Measurements from ENCODE around the gene EML1.

DNA sequence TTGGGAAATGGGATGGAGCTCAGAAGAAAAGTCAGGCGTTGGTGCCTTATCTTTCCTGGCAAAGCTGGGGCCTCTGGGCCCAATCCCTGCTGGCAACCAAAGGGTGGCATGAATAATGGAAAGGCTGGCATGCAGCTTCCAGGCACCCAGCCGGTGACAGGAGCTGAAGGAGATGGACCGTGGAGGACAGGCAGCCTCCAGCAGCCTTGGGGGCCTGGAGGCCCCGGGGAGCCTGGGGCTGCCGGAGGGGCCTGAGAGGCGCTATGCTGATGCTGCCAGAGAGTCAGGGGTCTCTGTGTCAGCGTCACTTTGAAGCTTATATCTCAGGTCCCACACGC lies 38.2 kb upstream of the EML1 start:
- TF ChIP-seq CTCF (conservative IDR thresholded peaks at IDR 0.05; ENCODE audit: low read depth, low read length) (no peak), EZH2phosphoT487 (IDR thresholded peaks at IDR 0.05; ENCODE audit: borderline replicate concordance, low read length) (no peak), EZH2 (IDR thresholded peaks at IDR 0.05; ENCODE audit: low read length, unreplicated experiment) (no peak)

All from PC-3 (cell line).